ENCODE results near the gene SULT1C3.

The SULT1C3 gene

DNA sequence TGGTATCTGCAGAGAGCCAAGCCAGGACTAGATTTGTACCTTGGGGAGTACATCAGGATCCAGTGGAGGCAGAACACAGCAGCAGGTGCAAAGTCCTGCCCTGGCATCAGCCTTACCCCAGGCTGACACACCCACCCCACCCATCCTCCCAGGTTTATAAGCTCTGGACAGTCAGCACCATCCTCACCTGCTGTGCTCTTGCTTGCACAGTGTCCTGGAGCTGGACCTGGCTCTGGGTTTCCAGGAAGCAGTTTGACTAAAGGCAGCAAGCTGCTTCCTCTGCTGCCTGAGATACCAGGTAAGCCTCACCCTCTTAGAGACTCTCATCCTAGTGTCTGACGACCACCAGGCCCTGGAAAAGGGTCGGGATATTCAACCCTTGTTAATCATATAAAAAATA lies at the start of gene SULT1C3:
Gene SULT1C3 (plus strand): TSS at position 183 of the 400 bp plus-strand sequence. CDS start 7,227 bp downstream, outside the sequence.
- TF ChIP-seq, protein P1, sequence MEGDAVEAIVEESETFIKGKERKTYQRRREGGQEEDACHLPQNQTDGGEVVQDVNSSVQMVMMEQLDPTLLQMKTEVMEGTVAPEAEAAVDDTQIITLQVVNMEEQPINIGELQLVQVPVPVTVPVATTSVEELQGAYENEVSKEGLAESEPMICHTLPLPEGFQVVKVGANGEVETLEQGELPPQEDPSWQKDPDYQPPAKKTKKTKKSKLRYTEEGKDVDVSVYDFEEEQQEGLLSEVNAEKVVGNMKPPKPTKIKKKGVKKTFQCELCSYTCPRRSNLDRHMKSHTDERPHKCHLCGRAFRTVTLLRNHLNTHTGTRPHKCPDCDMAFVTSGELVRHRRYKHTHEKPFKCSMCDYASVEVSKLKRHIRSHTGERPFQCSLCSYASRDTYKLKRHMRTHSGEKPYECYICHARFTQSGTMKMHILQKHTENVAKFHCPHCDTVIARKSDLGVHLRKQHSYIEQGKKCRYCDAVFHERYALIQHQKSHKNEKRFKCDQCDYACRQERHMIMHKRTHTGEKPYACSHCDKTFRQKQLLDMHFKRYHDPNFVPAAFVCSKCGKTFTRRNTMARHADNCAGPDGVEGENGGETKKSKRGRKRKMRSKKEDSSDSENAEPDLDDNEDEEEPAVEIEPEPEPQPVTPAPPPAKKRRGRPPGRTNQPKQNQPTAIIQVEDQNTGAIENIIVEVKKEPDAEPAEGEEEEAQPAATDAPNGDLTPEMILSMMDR (IDR thresholded peaks at IDR 0.05) = no peak
- DNase-seq = no peak
- Histone ChIP-seq H3K36me3 (no peaks in the 10 kb centered on the region), H3K9me3 (peaks cover 0 to 8% (median 0%) of the 10 kb centered on the region in 3 donors), H3K27ac (no peak within 1 kb of the TSS), H3K4me1 (peaks cover 0 to 16% (median 2%) of the 10 kb centered on the region in 4 donors), H3K4me3 (no peak within 1 kb of the TSS), H3K27me3 (no peaks in the 10 kb centered on the region)
- intact Hi-C loops (cut with DNase I; ENCODE audit: low total_unique reads) = no loop called here

DNA sequence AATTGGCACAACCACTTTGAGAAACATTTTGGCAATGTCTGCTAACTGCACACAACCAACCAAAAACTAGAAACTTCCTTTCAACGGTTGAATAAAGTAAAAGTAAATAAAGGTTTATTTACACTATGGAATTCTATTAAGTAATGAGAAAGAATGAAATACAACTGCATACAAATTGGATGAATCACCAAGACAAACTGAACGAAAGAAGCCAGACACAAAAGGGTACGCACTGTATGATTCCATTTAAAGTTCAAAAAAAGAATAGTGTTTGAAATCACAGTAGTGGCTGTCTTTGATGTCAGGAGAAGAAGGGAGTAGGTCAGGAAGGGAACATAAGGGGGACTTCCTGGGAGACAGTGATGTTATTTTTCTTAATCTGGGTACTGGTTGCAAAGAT lies 46.5 kb upstream of the SULT1C3 start:
- Histone ChIP-seq H3K27me3 (no peaks in the 10 kb centered on the region), H3K36me3 (no peaks in the 10 kb centered on the region), H3K4me3 (no peak overlapping the region), H3K9me3 (no peaks in the 10 kb centered on the region), H3K4me1 (no peaks in the 10 kb centered on the region), H3K27ac (no peak overlapping the region)
- no peak for DNase-seq
- intact Hi-C loops (cut with DNase I; ENCODE audit: low total_unique reads) = no loop called here
- TF ChIP-seq, protein P1 (IDR thresholded peaks at IDR 0.05) = no peak

DNA sequence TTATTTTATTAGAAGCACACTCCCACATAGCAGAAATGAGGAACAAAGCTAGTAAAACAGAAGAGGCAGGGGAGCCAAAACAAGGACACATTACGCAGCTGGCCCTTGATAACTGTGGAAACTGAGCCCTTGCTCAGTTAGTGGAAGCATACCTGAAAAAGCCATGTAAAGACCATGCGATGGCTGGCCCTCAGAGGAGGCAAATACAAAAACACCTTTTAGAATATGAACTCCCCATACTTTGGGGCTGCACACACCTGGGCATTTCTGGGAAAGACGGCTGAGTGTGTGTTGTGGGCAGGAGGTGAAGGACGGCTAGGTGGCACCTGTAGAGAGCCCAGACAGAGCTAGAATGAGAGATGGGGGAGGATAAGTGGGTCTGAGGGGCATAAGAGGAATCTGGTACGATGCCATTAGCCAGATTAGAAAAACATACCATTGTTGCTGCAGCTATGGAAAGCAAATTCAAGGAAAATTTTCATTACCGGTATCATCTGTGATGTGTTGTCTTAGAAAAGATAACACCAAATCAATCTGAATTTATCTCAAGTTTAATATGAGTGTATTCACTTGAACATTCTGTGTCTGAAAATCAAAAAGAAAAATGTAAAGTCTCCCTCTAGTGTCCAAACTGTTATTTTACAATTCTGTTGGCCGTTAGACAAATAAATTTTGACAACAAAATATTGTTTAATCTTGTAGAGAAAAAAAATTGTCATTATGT lies 45.2 kb upstream of the SULT1C3 start:
- no peak for DNase-seq
- Histone ChIP-seq H3K4me1 (no peaks in the 10 kb centered on the region), H3K27me3 (no peaks in the 10 kb centered on the region), H3K27ac (no peak overlapping the region), H3K9me3 (no peaks in the 10 kb centered on the region), H3K36me3 (no peaks in the 10 kb centered on the region), H3K4me3 (no peak overlapping the region)
- TF ChIP-seq, protein P1 (IDR thresholded peaks at IDR 0.05) = peak in 1 of 2 experiments; percentile 20
- intact Hi-C loops (cut with DNase I; ENCODE audit: low total_unique reads) = no loop called here

DNA sequence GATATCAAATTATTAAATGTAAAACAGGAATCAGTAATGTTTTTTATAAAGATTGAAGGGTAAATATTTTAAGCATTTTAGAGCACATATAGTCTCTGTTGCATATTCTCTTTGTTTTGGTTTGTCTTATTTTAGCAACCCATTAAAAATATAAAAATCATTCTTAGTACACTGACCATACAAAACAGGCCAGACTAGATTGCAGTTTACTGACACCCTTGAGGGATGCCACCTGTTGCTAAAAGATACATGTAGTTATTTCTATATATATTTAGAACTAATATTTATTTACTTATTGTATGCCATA lies 44.7 kb upstream of the SULT1C3 start:
- Histone ChIP-seq H3K27ac (no peak overlapping the region), H3K4me1 (no peaks in the 10 kb centered on the region), H3K36me3 (no peaks in the 10 kb centered on the region), H3K27me3 (no peaks in the 10 kb centered on the region), H3K4me3 (no peak overlapping the region), H3K9me3 (no peaks in the 10 kb centered on the region)
- intact Hi-C loops (cut with DNase I; ENCODE audit: low total_unique reads) = no loop called here
- TF ChIP-seq, protein P1 (IDR thresholded peaks at IDR 0.05) = no peak
- no peak for DNase-seq

DNA sequence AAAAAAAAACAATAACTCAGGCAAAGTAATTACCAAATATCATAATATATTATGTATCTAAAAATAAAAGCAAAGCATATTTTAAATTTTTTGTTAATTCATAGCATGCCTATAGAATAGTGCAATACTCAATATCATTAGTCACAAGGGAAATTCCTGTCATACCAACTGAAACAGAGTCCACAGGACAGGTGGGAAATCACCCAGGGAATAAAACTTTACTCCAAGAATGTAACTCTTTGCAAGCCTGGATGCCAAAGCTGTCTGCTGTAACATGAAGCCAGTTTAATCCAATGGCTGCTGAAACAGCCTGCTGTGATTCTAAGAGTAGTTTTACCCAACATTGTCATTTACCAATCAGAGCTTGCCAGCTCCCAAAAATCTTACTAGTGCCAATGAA lies 40.0 kb upstream of the SULT1C3 start:
- no peak overlapping the region for H3K4me3 ChIP-seq
- intact Hi-C loops (cut with DNase I; ENCODE audit: low total_unique reads) = no loop called here

More for the DNA sequence above, 40.0 kb upstream of the SULT1C3 start:
- Histone ChIP-seq H3K9me3 (no peaks in the 10 kb centered on the region), H3K27me3 (no peaks in the 10 kb centered on the region), H3K4me1 (no peaks in the 10 kb centered on the region), H3K27ac (no peak overlapping the region), H3K36me3 (no peaks in the 10 kb centered on the region)
- TF ChIP-seq, protein P1 (IDR thresholded peaks at IDR 0.05) = no peak
- DNase-seq = no peak
